HepG2 (cell line): ENCODE measurements around the gene H2AZ2. TPM values are rescaled to one million over a fixed set of nuclear protein-coding genes. Genes with fewer than 3 reads are reported as not detected.

ENCODE experiments used
- ATF7-NPFF ChIP-seq: sonication (generic); formaldehyde crosslinking; IDR thresholded peaks from 2 replicates; pipeline ENCODE4 v1.8.1; 2023; ENCODE audit warnings: mild to moderate bottlenecking, low read depth, missing genetic modification reagents, moderate library complexity
- BORCS8-MEF2B ChIP-seq: sonication (generic); formaldehyde crosslinking; IDR thresholded peaks from 2 replicates; pipeline ENCODE4 v1.8.0; 2022; ENCODE audit warnings: mild to moderate bottlenecking, missing genetic modification reagents
- HCFC1 ChIP-seq: fragments of 150-350 bp; IDR thresholded peaks from 2 replicates; pipeline ENCODE4 v1.6.1; 2014; ENCODE audit warnings: low read depth, low read length
- HES4 ChIP-seq: sonication (generic); formaldehyde crosslinking; IDR thresholded peaks from 2 replicates; pipeline ENCODE4 v1.9.0; 2021; ENCODE audit warnings: mild to moderate bottlenecking, missing genetic modification reagents, borderline replicate concordance
- HNF1B ChIP-seq: sonication (generic); formaldehyde crosslinking; IDR thresholded peaks from 2 replicates; pipeline ENCODE4 v1.5.1; 2020; ENCODE audit warnings: mild to moderate bottlenecking, moderate library complexity, missing genetic modification reagents
- KMT2A ChIP-seq: sonication (generic); formaldehyde crosslinking; IDR thresholded peaks from 2 replicates; pipeline ENCODE4 v1.4.0; 2020; ENCODE audit warnings: missing genetic modification reagents
- LRRFIP1 ChIP-seq: sonication (generic); formaldehyde crosslinking; conservative IDR thresholded peaks from 2 replicates; pipeline ENCODE4 v1.4.0; 2020; ENCODE audit warnings: missing genetic modification reagents
- MAZ ChIP-seq, 2 experiments: sonication (generic) in 1 of 2; formaldehyde crosslinking in 1 of 2; IDR thresholded peaks; 2 replicates each; pipeline versions ENCODE4 v1.5.0 to v1.6.1; 2012 to 2020; ENCODE audit warnings: low read depth in 2 of 2, mild to moderate bottlenecking in 2 of 2, borderline replicate concordance in 1 of 2, improper control_type of control experiment in 1 of 2, low read length in 1 of 2, missing genetic modification reagents in 1 of 2, moderate library complexity in 1 of 2
- NFE2 ChIP-seq: sonication (generic); formaldehyde crosslinking; IDR thresholded peaks from 2 replicates; pipeline ENCODE4 v1.4.0; 2020; ENCODE audit warnings: missing genetic modification reagents
- NONO ChIP-seq, 2 experiments: fragments of 450-650 bp in 1 of 2; sonication (generic) in 1 of 2; formaldehyde crosslinking in 1 of 2; IDR thresholded peaks in 1 of 2; conservative IDR thresholded peaks in 1 of 2; 2 replicates each; pipeline versions ENCODE4 v1.6.1 to v1.8.0; 2017 to 2022; ENCODE audit warnings: mild to moderate bottlenecking in 1 of 2, missing genetic modification reagents in 1 of 2, moderate library complexity in 1 of 2
- THAP11 ChIP-seq: IDR thresholded peaks from 2 replicates; pipeline ENCODE4 v1.6.1; 2016; ENCODE audit warnings: missing biosample characterization, missing genetic modification reagents
- XBP1 ChIP-seq: sonication (generic); formaldehyde crosslinking; IDR thresholded peaks from 2 replicates; pipeline ENCODE4 v1.5.0; 2020; ENCODE audit warnings: missing genetic modification reagents
- ZEB1 ChIP-seq: IDR thresholded peaks from 2 replicates; pipeline ENCODE4 v1.6.1; 2012; ENCODE audit warnings: mild to moderate bottlenecking, low read depth, inconsistent platforms; ENCODE audit not compliant: insufficient replicate concordance
- ZNF124 ChIP-seq: sonication (generic); formaldehyde crosslinking; IDR thresholded peaks from 2 replicates; pipeline ENCODE4 v1.4.0; 2020; ENCODE audit warnings: missing genetic modification reagents
- ZNF468 ChIP-seq: sonication (generic); formaldehyde crosslinking; IDR thresholded peaks from 2 replicates; pipeline ENCODE4 v1.8.0; 2022; ENCODE audit warnings: mild to moderate bottlenecking, moderate library complexity, missing genetic modification reagents
- ZNF746 ChIP-seq: sonication (generic); formaldehyde crosslinking; IDR thresholded peaks from 2 replicates; pipeline ENCODE4 v1.8.0; 2022; ENCODE audit warnings: mild to moderate bottlenecking, missing genetic modification reagents
- ZNF784 ChIP-seq: sonication (generic); formaldehyde crosslinking; IDR thresholded peaks from 2 replicates; pipeline ENCODE4 v1.5.1; 2020; ENCODE audit warnings: missing genetic modification reagents, mild to moderate bottlenecking, borderline replicate concordance
- ZNF83 ChIP-seq: sonication (generic); formaldehyde crosslinking; IDR thresholded peaks from 2 replicates; pipeline ENCODE4 v1.4.0; 2020; ENCODE audit warnings: missing genetic modification reagents, mild to moderate bottlenecking, borderline replicate concordance
- polyA plus RNA-seq, 8 experiments: library from polyadenylated mRNA; depleted of rRNA in 3 of 8; stranded (reverse) in 7 of 8; unstranded in 1 of 8; fragments of >200 nt; fragmentation: Illumina TruSeq in 4 of 8; extraction: Trizol in 4 of 8; gene quantifications; 2 replicates each; pipeline versions ENCODE4 v1.2.1 to v1.2.3, GENCODE V29; 2011 to 2016; ENCODE audit warnings: low read depth in 4 of 8, missing spikeins in 1 of 8, mixed read lengths in 1 of 8; ENCODE audit not compliant: insufficient read depth in 1 of 8
- total RNA-seq, 5 experiments: library from RNA; depleted of rRNA; stranded (reverse); fragments of >200 nt; fragmentation: Illumina TruSeq; extraction: Trizol; gene quantifications; 2 replicates each; pipeline ENCODE4 v1.2.3, GENCODE V29; 2016; ENCODE audit warnings: low read depth in 1 of 5
- TF ChIP-seq, protein P1 (sequence below), 2 experiments: fragments of 450-650 bp in 1 of 2; sonication (generic) in 1 of 2; formaldehyde crosslinking; IDR thresholded peaks; 2 replicates each; pipeline versions ENCODE4 v1.5.0 to v1.8.0; 2020 to 2022; ENCODE audit warnings: mild to moderate bottlenecking in 1 of 2, missing genetic modification reagents in 1 of 2
- TF ChIP-seq, protein P2 (sequence below): IDR thresholded peaks from 2 replicates; pipeline ENCODE4 v1.6.1; 2016; ENCODE audit warnings: low read depth, borderline replicate concordance
- TF ChIP-seq, protein P3 (sequence below): sonication (generic); formaldehyde crosslinking; IDR thresholded peaks from 2 replicates; pipeline ENCODE4 v1.5.0; 2020; ENCODE audit warnings: missing genetic modification reagents, mild to moderate bottlenecking, borderline replicate concordance

The H2AZ2 gene
- total and polyA plus RNA-seq, 2 of the 13 experiments (the other 11 are each of a cell fraction or from before 2014, with no cell fraction given) = 121 to 223 TPM

DNA sequence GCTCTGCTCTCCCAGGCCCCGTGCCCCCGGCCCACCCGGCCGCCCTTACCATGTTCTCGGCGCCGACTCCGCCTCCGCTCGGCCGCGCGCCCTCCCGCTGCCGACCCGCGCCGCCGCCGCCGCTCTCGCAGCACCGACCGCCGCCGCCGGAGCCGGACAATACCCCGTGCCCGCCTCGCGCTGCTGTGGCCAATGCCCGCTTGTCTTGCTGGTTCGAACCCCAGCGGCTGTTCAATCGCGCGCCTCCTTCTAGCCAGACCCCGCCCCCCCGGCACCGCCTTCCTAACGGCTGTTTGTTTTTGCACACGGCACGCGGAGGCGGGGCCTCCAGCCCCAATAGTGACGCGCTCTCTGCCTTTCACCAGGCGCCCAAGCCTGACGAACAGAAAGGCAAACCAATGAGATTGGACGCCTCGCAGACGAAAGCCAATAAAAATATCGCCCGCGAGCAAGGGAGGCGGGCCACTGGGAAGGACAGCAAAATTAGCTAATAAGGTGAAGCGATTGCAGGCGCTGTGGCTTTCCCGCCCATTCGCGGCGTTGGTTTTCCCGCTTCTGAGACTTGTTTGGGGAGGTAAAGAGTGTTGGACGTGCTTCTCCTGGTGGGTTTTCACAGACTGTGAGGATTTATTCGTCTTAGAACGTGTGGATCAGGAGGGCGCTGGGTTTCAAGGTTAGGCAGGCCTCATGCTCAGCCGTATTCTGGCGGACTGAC lies at the start of gene H2AZ2 (continued):
- TF ChIP-seq KMT2A (CRISPR knock-in tag) = no peak; the same call in 1 of the 2 replicates
- TF ChIP-seq ZNF784 = peak; percentile 44; the same call in 1 of the 2 replicates
- TF ChIP-seq ATF7-NPFF (CRISPR knock-in tag) = peak; percentile 61
- TF ChIP-seq ZNF124 (CRISPR knock-in tag) = peak; percentile 33; the same call in 1 of the 2 replicates
- peak; percentile 39; the same call in 1 of the 2 replicates for TF ChIP-seq MAZ (IDR thresholded peaks at IDR 0.05; ENCODE audit: borderline replicate concordance, low read depth, low read length)
- peak; percentile 73; the same call in 1 of the 2 replicates for TF ChIP-seq MAZ (CRISPR knock-in tag; IDR thresholded peaks at IDR 0.05; ENCODE audit: low read depth)
- TF ChIP-seq NONO (IDR thresholded peaks at IDR 0.05) = no peak
- TF ChIP-seq NONO (CRISPR knock-in tag; conservative IDR thresholded peaks at IDR 0.05) = no peak
- TF ChIP-seq HCFC1 = no peak; the same call in 1 of the 2 replicates
- peak; percentile 16; the same call in 1 of the 2 replicates for TF ChIP-seq HES4 (CRISPR knock-in tag)
- TF ChIP-seq BORCS8-MEF2B (CRISPR knock-in tag) = peak; percentile 16; the same call in 1 of the 2 replicates
- TF ChIP-seq, protein P1, sequence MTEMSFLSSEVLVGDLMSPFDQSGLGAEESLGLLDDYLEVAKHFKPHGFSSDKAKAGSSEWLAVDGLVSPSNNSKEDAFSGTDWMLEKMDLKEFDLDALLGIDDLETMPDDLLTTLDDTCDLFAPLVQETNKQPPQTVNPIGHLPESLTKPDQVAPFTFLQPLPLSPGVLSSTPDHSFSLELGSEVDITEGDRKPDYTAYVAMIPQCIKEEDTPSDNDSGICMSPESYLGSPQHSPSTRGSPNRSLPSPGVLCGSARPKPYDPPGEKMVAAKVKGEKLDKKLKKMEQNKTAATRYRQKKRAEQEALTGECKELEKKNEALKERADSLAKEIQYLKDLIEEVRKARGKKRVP (CRISPR knock-in tag; IDR thresholded peaks at IDR 0.05) = peak in 1 of 2 experiments; percentile 92; a peak in 2 of 4 replicates
- peak; percentile 76 for TF ChIP-seq THAP11 (CRISPR knock-in tag)
- TF ChIP-seq, protein P2, sequence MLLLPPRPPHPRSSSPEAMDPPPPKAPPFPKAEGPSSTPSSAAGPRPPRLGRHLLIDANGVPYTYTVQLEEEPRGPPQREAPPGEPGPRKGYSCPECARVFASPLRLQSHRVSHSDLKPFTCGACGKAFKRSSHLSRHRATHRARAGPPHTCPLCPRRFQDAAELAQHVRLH (CRISPR knock-in tag) = peak; percentile 19; the same call in 1 of the 2 replicates
- no peak for TF ChIP-seq ZNF83 (CRISPR knock-in tag)
- TF ChIP-seq XBP1 (CRISPR knock-in tag) = 0 out of 2 replicates have a peak, but pooled peaks have one; percentile 42
- TF ChIP-seq LRRFIP1 (CRISPR knock-in tag) = no peak
- TF ChIP-seq HNF1B = peak; percentile 76
- no peak for TF ChIP-seq NFE2 (CRISPR knock-in tag)
- no peak; the same call in none of the 2 replicates for TF ChIP-seq ZNF746 (CRISPR knock-in tag)
- no peak for TF ChIP-seq ZEB1
- TF ChIP-seq ZNF468 (CRISPR knock-in tag) = no peak
- TF ChIP-seq, protein P3, sequence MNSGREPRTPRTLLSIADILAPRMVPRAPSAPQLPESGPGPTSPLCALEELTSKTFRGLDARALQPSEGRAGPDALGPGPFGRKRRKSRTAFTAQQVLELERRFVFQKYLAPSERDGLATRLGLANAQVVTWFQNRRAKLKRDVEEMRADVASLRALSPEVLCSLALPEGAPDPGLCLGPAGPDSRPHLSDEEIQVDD (CRISPR knock-in tag) = no peak
